GM19468 (cell line): ENCODE measurements around the gene BBS9.
"Not testable (repeated sequence)": the region's sequence is repeated elsewhere in the genome, so short reads cannot be mapped to it uniquely, and the experiment has no call there.

ENCODE experiments used
- ATAC-seq: cut with Tn5 transposase; IDR thresholded peaks from one replicate; pipeline ENCODE4 v1.9.1; 2021; ENCODE audit warnings: mild to moderate bottlenecking, moderate library complexity, moderate number of reproducible peaks; ENCODE audit not compliant: unreplicated experiment; ENCODE audit errors: extremely low read depth

Gene BBS9

DNA sequence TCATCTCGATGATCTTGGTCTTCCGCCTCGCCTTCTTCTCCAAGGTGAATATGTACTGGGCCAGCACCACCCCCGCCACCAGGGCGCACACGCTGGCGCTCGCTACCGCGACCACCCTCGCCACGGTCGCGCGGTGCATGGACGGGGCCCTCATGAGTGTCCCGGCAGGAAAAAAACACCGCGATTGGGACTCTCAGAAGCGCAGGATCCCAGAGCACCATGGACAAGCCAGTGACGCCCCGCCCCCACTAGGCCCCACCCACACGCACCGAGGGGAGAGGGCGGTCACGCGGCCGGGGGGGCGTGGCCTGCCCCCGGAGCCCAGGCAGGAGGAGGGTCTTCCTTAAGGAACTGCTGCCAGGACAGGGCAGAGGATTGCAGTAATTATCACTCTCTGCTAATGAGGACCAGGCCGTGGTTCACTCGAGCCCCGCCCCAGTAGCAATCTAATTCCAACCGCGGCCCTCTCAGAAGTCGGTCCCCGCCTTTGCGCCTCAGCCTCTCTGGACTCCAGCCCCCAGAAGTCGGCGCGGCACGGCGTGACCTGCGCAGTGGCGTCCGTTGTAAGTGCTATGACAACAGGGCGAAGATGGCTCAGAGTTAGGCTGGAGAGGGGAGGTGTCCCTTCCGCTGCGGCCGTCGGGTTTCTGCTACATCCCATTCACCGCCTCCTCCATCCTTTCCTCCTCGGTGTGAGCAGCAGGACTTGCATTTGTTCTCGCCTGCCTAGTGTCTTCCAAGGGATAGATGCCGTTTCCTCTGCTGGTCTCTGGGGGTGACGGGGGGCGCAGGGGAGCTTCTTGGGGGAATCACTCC, at the start of gene BBS9:
BBS9 (plus strand) TSS at position 575 of the 816 bp plus-strand sequence. CDS start 16,689 bp downstream, outside the sequence.
- peak; percentile 100 for ATAC-seq

DNA sequence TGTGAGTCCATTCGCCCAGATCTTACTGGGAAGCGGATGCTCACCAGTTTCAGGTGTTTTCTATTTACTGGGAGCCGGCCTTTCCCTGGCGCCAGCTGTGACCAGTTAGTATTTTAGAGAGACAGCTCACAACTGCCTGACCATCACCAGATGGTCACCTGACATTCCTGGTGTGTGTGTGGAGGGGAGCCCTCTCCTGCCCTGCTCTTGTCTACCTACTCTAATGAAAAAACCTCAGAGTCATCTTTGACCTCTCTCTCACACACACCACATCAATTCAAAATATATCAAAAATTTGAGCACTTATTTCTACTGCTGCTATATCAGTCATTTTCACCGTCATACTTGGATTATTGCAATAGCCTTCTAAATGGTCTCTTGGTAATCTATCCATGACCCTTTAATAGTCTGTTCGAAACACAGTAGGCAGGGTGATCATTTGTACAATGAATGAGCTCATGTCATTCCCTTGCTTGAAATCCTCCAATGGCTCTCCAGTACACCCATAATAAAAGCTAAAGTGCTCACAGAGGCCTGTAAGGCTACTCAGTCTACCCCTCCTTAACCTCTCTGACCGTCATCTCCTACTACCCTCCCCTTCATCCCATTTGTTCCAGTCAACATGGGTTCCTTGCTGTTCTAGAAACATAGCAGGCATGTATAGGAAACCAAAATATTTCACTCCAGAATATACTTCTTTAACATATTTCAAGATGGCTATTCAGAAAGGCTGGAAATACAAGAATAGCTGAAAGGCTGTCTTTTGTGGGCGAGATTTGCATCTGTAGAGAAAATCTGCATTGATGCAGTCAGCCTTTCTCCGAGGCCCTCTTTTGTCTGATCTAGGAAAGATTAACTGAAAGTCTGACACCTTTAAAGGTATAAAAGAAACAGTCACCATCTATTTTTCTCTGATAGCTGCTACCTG, 49.3 kb upstream of the BBS9 start:
- no peak for ATAC-seq

DNA sequence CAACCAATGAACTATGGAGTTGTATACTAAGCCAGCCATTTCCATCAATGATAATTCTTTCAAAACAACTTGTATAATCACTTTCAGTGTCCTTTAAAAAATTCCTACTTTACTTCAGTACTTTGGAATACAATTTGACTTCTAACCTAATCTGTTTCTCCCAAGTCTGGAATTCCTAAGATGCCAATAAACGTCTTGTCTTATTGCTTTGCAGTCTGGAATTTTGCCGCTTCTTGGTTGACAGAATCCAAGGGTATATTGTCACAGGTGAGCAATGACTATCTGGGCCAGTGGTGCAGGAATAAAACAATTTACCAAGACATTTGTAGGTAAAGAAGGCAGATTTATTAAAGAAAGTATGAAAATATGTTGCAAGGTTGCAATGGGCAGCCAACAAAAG, 42.0 kb upstream of the BBS9 start:
- ATAC-seq, result no peak

DNA sequence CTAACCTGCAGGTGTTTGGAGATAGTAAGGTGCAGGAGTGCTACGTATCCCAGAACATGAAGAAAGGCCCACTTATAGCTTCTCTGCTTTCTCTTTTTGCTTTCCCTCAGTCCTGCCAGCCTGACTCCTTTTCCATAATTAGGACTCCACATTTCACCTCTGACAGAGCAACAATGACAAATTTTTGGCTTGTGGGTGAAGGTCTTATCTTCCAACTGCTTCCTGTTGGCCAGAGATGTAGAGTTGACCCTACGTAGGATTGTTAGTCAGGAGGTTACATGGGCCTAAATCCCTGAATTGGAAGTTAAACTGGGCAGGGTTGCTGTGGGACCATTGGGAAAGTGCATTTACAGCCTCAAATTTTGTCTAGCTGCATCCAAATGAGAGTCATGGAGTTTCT, 41.5 kb upstream of the BBS9 start:
- no peak for ATAC-seq

DNA sequence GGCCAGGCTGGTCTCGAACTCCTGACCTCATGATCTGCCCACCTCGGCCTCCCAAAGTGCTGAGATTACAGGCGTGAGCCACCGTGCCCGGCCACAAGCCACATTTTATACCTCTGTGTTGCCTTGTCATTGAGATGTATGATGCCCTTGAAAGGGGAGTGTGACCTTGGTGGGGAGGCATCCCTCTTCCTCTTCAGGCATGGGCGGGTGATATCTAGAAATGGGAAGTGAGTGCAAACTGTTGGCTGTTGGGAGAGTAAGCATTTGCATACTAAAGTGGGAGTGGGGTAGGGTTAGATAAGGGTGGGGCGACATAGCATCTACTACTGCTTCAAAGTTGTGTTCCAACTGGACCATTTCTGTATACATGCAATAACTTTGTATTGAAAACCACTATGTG, 40.2 kb upstream of the BBS9 start:
- ATAC-seq, result no peak

DNA sequence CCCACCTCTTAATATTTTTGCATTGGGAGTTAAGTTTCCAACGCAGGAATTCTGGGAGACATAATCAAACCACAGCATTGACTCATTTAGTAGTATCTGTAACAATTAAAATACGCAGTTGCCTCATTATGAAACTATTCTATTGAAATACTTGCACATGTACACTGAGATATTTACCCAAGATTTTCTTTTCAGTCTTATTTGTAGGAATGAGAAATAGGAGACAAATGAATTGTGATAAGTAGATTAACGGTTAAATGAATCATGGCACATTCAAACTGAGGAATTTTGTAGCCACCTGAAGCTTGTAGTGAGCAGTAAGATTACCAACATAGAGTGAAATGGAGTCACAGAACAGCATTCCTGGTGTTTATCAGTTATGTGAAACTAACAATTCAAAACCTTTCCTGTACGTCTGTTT, 38.2 kb upstream of the BBS9 start:
- ATAC-seq, result no peak

DNA sequence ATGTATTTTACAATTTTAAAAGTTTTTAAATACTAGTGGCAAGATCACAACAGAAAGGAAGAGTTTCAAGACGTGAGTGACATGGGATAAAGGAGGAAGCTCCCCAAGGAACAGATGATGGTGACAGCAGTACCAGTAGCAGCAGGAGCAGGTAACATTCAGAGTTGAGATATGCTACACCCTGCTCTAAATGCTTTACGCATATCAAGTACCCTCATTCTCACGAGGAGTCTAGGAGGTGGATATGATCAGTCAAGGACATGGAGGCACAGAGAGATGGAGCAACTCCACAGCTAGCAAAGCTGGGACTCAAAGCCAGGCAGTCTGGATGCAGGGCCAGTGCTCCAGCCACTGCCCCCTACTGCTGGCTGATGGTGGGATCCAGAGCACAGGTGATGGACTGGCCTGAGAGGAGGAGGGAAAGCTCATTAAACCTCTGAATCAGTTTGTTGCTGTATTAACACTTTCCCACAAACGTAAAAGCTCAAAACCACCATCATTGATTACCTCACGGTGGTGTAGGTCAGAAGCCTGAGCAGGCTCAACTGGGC, 37.6 kb upstream of the BBS9 start:
- no peak for ATAC-seq

DNA sequence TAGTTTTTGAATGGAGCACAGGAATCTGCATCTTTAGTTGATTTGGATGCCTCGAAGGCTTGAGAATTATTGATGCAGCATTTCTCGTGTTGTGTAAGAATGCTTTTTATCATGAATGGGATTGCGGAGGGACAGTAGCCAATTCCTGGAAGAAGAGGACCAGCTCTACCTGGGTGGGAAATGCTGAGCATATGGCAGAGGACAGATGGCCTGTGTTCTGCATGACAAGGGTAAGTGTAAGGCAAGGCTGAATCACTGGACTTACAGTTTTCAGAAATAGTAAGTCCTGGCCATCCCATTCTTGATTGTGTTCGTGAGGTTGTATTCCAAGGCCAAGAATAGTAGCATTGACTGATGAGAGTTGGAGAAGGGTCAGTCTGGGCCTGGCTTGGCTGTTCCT, 36.1 kb upstream of the BBS9 start:
- ATAC-seq, result no peak

DNA sequence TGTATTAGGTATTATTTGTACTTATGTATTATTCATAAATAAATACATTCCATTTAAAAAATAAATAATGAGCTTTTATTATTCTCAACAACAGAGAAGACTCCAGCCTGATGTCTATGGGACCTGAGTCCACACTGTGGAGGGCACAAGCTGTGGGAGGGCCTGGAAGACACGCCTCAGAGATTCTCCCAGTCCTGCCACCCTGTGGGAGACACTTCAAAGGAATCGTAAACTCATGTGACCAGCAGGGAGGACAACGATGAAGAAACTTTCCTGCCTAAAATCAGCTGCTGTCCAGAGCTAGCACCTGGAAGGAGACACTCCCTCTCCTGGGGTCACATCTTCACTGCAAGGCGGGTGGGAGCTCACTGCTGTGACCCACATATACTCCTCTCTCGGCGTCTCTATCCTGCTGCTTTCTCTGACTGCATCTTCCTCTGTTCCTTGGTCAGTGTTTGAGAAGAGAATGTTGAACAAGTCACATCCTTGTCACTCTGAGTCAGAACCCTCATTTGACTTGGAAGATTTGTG, 34.6 kb upstream of the BBS9 start:
- not testable (repeated sequence) for ATAC-seq

DNA sequence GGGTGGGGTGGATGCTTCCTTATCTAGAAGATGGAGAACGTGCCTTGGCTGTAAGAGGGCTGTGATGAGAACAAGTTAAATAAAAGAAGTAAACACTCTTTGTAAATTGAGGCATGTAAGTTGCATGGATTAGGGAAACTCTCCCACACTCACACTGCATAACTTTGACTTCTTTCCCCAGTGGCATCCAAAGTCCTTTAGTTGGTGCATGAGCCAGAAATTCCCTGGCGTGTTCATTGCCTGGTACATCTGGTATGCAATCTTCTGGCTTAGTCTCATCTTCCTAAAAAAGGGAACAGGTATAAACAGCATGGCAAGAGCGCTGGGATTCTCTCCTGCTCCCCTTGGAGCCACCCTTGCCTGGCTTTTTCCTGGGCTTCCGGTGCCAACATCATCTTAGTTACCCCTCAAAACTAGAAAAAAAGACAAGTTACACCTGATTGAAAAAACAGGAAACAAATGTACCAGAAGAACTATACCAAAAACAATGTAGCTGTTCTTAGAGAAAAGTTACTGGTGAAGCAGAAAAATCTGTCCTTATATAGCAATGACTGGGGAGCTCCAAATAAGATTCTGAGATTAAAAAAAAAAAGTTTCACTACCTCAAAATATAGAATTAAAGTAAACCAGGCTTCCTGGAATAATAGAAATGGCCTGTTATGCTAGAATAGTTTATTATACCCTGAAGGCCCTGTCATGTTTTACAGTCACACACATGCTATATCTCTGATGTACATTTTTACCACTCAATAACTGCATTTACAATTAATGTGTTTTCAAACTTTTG, 30.0 kb upstream of the BBS9 start:
- no peak for ATAC-seq

DNA sequence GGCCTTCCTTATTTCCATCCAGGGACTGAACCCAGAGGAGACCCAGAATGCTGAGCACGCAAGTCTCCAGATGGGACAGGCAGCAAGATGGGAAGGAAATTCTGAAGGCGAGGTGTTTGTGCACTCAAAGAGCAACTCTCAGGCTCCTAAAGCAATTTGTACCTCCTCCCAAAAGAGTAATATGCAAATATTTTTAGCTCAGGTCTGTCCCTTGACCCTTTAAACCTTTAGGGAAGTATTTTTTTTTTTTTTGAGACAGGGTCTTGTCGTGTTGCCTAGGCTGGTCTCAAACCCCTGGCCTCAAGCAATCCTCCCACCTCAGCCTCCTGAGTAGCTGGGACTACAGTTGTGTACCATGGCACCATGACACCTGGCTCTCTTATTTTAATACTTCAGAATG, 28.6 kb upstream of the BBS9 start:
- ATAC-seq, result no peak

DNA sequence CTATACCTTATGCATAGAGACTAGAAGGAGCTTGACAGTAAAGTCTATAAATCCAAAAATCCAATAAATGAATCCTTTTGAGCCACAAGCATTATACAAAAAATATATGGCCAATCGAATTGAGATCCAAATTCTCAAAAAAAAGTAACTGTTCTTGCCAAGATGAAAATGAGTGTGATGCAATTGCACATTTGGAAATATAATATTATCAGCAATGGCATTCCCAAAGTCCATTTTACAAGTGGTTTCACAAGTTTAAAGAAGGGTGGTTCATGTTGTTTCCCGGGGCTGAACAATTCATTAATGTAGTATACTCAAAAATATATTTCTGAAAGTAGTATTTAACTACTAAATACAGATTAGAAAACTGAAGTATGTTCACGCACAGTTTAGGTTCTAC, 27.5 kb upstream of the BBS9 start:
- ATAC-seq, result no peak

DNA sequence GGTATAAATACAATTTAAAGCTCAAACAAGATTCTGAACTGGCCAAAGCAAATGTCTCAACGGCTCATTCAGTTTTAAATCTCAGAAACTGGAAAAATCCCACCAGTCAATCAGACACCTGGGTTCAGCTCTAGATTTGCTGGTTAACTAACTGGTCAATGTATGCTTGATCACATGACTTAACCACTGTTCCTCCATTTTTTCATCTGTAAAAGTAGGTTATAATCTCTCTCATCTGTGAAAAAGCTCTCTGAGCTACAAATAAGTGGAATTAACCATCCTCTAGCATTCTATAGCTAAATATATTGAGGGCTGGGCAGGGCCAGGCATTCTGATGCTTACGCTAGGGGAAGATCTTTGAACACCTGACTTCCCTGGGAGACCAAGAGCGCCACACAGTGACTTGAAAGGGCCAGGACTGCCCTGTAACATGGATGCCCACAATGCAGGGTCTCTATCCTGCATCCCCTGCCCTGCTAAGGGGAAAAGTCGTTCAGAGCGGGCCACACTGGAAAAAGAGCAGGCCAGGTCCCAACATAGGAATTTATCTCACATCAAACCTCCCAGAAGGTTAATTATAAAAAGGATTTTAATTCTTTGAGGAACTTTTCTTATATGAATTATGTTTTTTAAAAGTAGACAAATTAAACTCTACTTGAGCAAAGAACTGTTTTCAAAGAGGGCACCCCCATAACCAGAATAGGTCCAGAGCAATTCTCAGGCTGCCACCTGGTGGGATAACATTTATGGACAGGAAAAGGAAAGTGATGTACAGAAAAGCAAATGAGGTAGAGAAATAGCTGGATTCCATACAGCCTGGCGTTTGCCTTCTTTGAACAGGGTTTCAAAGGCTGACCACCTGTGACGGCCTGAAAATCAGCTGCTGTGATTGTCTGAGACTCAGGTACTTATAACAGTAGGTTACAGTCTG, 22.0 kb upstream of the BBS9 start:
- no peak for ATAC-seq

DNA sequence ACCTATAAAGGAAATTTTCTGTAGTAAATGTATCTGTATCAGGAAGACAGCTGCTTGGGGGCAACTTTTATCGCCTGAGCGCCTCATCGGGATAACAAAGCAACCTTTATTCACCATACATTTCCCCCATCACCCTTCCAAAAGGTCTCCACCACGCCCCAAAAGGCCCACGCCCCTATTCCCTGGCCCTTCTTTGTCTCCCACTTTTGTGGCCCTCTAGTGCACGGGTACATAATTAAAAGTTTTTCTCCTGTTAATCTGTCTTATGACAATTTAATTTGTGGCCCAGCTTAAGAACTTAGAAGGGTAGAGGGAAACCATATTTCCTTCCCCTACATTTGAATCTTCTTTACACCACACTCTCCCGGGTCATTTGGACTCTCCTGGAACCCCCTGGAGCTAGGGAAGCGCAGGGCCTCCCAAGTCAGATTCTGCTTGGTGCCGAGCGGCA, 20.8 kb upstream of the BBS9 start:
- no peak for ATAC-seq

DNA sequence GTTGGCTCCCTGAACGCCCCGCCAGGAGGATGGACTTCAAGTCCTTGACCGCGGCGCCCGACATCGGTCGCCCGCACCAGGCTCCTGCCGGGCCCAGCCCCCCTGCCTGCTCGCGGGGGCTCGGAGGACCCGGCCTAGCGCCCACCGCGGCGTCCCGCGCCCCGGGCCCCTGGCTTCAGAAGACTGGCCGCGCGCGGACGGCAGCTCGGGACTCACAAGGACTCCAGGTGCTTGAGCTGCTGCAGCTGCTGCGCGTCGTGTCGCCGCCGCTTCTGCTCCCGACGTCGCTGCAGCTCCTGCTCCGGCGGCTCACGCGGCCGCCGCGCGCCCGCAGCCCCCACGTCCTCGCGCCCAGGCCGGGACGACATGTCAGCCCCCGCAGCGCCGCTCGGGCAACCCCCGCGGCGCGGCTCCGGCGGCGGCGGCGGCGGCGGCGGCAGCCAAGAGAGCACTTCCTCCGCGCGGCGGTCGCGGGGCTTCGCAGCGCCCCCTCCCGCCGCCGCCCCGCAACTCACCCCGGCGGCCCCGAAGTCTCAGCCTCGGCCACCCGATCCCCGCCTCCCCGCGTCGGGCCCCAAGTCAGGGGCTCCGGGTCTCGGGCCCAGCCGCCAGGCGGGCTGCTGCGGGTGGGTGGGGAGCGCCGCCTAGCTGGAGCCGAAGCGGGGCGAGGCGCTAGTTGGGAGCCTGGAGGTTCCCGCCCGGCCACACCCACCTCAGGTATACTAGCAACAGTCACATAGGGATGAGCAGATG, 20.2 kb upstream of the BBS9 start, which contains the start of gene RP9:
RP9 (minus strand) TSS at position 400 of the 753 bp plus-strand sequence; CDS start at position 368, 32 bp downstream.
- peak; percentile 69 for ATAC-seq

DNA sequence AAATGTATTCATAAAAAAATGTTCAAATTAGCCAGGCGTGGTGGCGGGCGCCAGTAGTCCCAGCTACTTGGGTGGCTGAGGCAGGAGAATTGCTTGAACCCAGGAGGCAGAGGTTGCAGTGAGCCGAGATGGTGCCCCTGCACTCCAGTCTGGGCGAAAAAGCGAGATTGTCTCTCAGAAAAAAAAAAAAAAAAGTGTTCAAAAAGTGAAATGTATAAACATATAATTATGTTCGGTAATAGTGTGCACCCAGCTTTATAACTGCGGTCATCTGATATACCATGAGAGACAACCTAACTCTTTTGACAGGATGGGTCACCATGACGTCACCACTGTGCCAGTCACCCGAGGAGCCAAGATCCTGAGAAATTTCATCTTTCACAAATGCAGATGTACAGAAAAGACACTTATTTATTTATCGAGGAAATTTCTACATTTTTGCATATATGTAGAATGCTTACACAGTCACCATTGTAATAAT, 19.6 kb upstream of the BBS9 start:
- no peak for ATAC-seq

DNA sequence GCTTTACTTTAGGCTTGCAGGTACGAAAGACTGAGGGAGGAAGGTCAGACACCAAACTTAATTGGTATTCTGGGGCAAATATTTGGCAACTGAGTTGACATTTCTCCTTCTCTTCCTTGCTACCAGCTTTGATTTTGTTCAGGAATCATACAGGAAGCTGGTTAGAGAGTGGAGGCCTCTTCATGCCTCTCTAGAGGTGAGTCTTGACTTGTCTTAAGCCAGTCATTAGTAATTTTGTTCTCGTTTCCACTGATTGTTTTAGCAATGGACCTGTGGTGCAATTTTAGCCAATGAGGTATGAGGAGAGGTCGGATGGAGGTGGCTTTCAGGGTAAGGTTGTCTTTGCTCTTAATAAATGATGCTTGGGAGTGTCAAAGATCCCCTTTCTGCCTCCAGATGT, 17.8 kb upstream of the BBS9 start:
- ATAC-seq, result no peak

DNA sequence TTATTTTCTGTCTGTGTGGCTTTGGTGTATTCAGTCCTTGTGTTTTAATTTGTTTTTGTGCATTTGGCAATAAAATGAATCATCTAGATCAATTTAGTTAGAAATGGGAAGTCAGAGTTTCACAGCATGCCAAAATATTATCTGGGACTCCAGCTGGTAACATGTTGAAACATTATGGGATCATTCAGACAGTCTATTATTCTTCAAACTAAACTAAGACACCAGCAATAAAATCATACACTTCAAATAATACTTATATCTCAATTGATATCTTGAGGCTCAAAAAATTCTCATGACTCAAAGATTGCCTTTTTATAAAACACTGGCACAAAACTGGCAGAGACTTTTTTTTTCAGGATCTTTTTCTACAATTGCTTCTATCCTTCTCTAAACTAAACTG, 14.4 kb upstream of the BBS9 start:
- ATAC-seq, result no peak
